ENCODE measurements around the gene AP5S1. TPM values are rescaled to one million over a fixed set of nuclear protein-coding genes. Genes with fewer than 3 reads are reported as not detected.

AP5S1 gene
- total RNA-seq, 4 donors from 2014 or later = 9.4 to 20.7 (median 14.9) TPM

DNA sequence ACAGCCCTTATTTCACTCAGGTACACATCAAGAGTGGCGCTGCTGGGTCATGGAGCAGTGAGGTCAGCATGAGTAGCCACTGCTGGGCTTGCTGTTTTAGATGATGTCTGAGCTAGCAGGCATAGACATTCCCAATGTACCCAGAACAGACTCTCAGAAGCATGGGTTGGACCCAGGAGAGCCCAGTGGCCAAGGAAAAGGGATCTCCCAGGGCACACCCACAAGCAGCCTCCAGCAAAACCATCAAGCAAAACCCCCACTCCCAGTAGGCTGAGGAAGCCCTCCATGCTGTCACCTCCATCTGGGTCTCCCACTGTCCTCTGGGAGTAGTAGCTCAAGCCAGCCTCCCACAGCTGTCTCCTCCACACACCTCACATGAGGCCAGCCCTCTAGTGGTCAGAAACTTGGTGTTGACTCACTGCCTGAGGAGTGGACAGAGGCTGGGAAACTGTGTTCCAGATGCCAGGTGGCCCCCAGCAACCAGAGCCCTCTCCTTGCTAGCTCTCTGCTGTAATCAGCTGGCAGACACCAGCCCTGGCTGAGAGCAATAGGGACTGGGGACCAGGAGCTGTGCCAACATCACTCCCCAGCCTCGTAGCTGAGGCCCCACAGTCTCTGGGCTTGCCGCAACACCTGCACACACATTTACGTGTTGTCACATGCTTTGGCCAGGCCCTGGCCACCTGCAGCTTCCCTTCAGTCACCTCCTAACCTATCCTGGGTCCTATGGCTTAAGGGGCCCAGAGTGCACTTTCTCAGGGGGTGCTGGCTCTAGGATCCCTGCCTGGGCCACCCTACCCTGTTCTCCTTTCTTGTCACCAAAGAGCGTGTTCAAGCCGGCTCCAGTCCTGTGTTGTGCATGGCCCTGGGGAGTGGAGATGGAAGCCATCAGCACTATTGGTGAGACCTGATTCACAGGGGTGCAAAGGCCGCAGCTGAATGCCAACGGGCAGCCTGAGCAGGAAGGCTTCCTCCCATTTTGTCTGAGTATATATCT lies 1.9 kb upstream of the AP5S1 start:
- 88 to 93% methylated on average over 8 of the region's 8 CpGs for WGBS, 2 donors
- peak in 1 of 2 donors; percentile 79 for DNase-seq (ENCODE audit: low spot score in 2 of 2)
- Histone ChIP-seq H3K9me3 (no peaks in the 10 kb centered on the region), H3K4me1 (peaks cover 0 to 31% (median 19%) of the 10 kb centered on the region in 4 donors), H3K36me3 (peaks cover 0 to 10% (median under 1%) of the 10 kb centered on the region in 3 donors), H3K4me3 (no peak overlapping the region), H3K27me3 (no peaks in the 10 kb centered on the region), H3K27ac (peak overlapping the region; percentile 36 to 98 (median 94))
- TF ChIP-seq EP300 (IDR thresholded peaks at IDR 0.05) = no peak
- peak; percentile 30 to 75 (median 50) for TF ChIP-seq CTCF (IDR thresholded peaks at IDR 0.05)

- peaks cover 0 to 25% (median 17%) of the 10 kb centered on the region in 4 donors for H3K4me1 ChIP-seq
- H3K27me3 ChIP-seq = no peaks in the 10 kb centered on the region
- H3K9me3 ChIP-seq = no peaks in the 10 kb centered on the region
- H3K27ac ChIP-seq = peak overlapping the region; percentile 90 to 98 (median 98)
- no peak for TF ChIP-seq EP300 (IDR thresholded peaks at IDR 0.05)
- 58 to 67% methylated on average over 20 of the region's 20 CpGs for WGBS, 2 donors
- H3K36me3 ChIP-seq = peaks cover 0 to 21% (median 9%) of the 10 kb centered on the region in 3 donors
- DNase-seq (ENCODE audit: low spot score in 2 of 2) = no peak
- peak overlapping the region; percentile 64 to 81 (median 68) for H3K4me3 ChIP-seq
These were observed 818 bp upstream of the AP5S1 start for GRCh38 chr20:3819411-3820047.

- H3K27ac ChIP-seq = peak overlapping the region; percentile 90 to 98 (median 98)
- H3K27me3 ChIP-seq = no peaks in the 10 kb centered on the region
- no peak for DNase-seq (ENCODE audit: low spot score in 2 of 2)
- H3K9me3 ChIP-seq = no peaks in the 10 kb centered on the region
- TF ChIP-seq EP300 (IDR thresholded peaks at IDR 0.05) (no peak), POLR2A (IDR thresholded peaks at IDR 0.05) (no peak), CTCF (IDR thresholded peaks at IDR 0.05) (no peak)
- H3K4me3 ChIP-seq = peak overlapping the region; percentile 64 to 81 (median 68)
- peaks cover 0 to 37% (median 13%) of the 10 kb centered on the region in 3 donors for H3K36me3 ChIP-seq
- 42% methylated on average over 20 of the region's 20 CpGs for WGBS, 2 donors
- peaks cover 0 to 25% (median 17%) of the 10 kb centered on the region in 4 donors for H3K4me1 ChIP-seq
These were observed 767 bp downstream of the AP5S1 start for GRCh38 chr20:3820901-3821727.

GRCh38 chr20:3821996-3822395 lies 1.6 kb downstream of the AP5S1 start:
- Histone ChIP-seq H3K36me3 (peaks cover 0 to 46% (median 13%) of the 10 kb centered on the region in 3 donors), H3K9me3 (no peaks in the 10 kb centered on the region), H3K27me3 (no peaks in the 10 kb centered on the region), H3K4me3 (no peak overlapping the region), H3K4me1 (peaks cover 0 to 25% (median 17%) of the 10 kb centered on the region in 4 donors), H3K27ac (no peak overlapping the region)
- no peak for TF ChIP-seq POLR2A (IDR thresholded peaks at IDR 0.05)
- TF ChIP-seq EP300 (IDR thresholded peaks at IDR 0.05) = no peak
- TF ChIP-seq CTCF (IDR thresholded peaks at IDR 0.05) = no peak
- DNase-seq (ENCODE audit: low spot score in 2 of 2) = no peak
- 95 to 96% methylated on average over 14 of the region's 14 CpGs for WGBS, 2 donors

GRCh38 chr20:3823881-3824280 lies 3.5 kb downstream of the AP5S1 start:
- Histone ChIP-seq H3K4me3 (no peak overlapping the region), H3K27ac (no peak overlapping the region), H3K9me3 (no peaks in the 10 kb centered on the region), H3K4me1 (peaks cover 0 to 17% (median 13%) of the 10 kb centered on the region in 4 donors), H3K27me3 (no peaks in the 10 kb centered on the region), H3K36me3 (peaks cover 0 to 61% (median 13%) of the 10 kb centered on the region in 3 donors)
- WGBS, 2 donors = 88 to 90% methylated on average over 15 to 20 of the region's 20 CpGs
- no peak for DNase-seq (ENCODE audit: low spot score in 2 of 2)
- TF ChIP-seq POLR2A (IDR thresholded peaks at IDR 0.05) (no peak), EP300 (IDR thresholded peaks at IDR 0.05) (no peak), CTCF (IDR thresholded peaks at IDR 0.05) (no peak)
